D341Med (cell line): ENCODE data around the gene RBMY1A1.
"Not testable (repeated sequence)": the region's sequence is repeated elsewhere in the genome, so short reads cannot be mapped to it uniquely, and the experiment has no call there.

ENCODE experiments used
- DNase-seq: peaks from one replicate; pipeline ENCODE4 v3.0.0; 2012; ENCODE audit warnings: low spot score

Gene RBMY1A1

GRCh38 chrY:21534579-21534978 is at the start of gene RBMY1A1:
RBMY1A1 (plus strand) TSS chrY:21534879; CDS start chrY:21536892, 2,013 bp downstream.
- not testable (repeated sequence) for DNase-seq

GRCh38 chrY:21511038-21511437 is 23.6 kb upstream of the RBMY1A1 start, which contains the start of gene RBMY1B:
RBMY1B (plus strand) TSS chrY:21511338; CDS start chrY:21513351, 2,013 bp downstream.
- DNase-seq = not testable (repeated sequence)

- DNase-seq = not testable (repeated sequence)
Observed at GRCh38 chrY:21559316-21559984, 24.8 kb downstream of the RBMY1A1 start.

GRCh38 chrY:21585449-21585848 is 50.8 kb downstream of the RBMY1A1 start:
- DNase-seq = no peak

GRCh38 chrY:21586454-21586853 is 51.8 kb downstream of the RBMY1A1 start:
- not testable (repeated sequence) for DNase-seq

- no peak for DNase-seq
Observed at GRCh38 chrY:21592059-21592458, 57.4 kb downstream of the RBMY1A1 start.

GRCh38 chrY:21596287-21596686 is 61.6 kb downstream of the RBMY1A1 start:
- DNase-seq = not testable (repeated sequence)
